HT-29 (cell line): ENCODE data around the gene TAAR8. TPM values are rescaled to one million over a fixed set of nuclear protein-coding genes. Genes with fewer than 3 reads are reported as not detected.
"Not testable (repeated sequence)": the region's sequence is repeated elsewhere in the genome, so short reads cannot be mapped to it uniquely, and the experiment has no call there.

Experiments used
- DNase-seq: peaks from one replicate; pipeline ENCODE4 v3.0.0-alpha.2; 2015; ENCODE audit warnings: low spot score
- small RNA-seq: library from RNA; depleted of rRNA; stranded (forward); fragments of <200 nt; gene quantifications from one replicate; pipeline ENCODE3, GENCODE V24; 2014
- total RNA-seq: library from RNA; depleted of rRNA; stranded (reverse); fragments of >200 nt; shearing (Covaris generic); gene quantifications from 2 replicates; pipeline ENCODE4 v1.2.3, GENCODE V29; 2014; rRNA removed

Gene TAAR8
- total RNA-seq, 1 experiment from 2014 or later = not detected

GRCh38 chr6:132544826-132545225 lies 7.6 kb upstream of the TAAR8 start:
- DNase-seq = no peak

GRCh38 chr6:132548746-132549463 lies 3.6 kb upstream of the TAAR8 start:
- no peak for DNase-seq

- no peak for DNase-seq
Measured at GRCh38 chr6:132551214-132551613, 1.3 kb upstream of the TAAR8 start.

GRCh38 chr6:132560087-132560486 lies 7.6 kb downstream of the TAAR8 start:
- not testable (repeated sequence) for DNase-seq

- DNase-seq = no peak
Measured at GRCh38 chr6:132566404-132566803, 13.9 kb downstream of the TAAR8 start.

GRCh38 chr6:132567566-132567965 lies 15.1 kb downstream of the TAAR8 start:
- no peak for DNase-seq

GRCh38 chr6:132568611-132569010 lies 16.1 kb downstream of the TAAR8 start:
- DNase-seq = no peak

- DNase-seq = no peak
Measured at GRCh38 chr6:132569170-132569569, 16.7 kb downstream of the TAAR8 start.

GRCh38 chr6:132570221-132570777 lies 17.8 kb downstream of the TAAR8 start, which contains the start of gene TAAR6:
TAAR6 (plus strand) TSS chr6:132570322; CDS start chr6:132570322, 0 bp downstream.
- DNase-seq = no peak

- DNase-seq = no peak
Measured at GRCh38 chr6:132571774-132572173, 19.3 kb downstream of the TAAR8 start.

- no peak for DNase-seq
Measured at GRCh38 chr6:132584698-132585097, 32.2 kb downstream of the TAAR8 start.

GRCh38 chr6:132587424-132587823 lies 35.0 kb downstream of the TAAR8 start:
- no peak for DNase-seq

- DNase-seq = no peak
Measured at GRCh38 chr6:132589454-132589853, 37.0 kb downstream of the TAAR8 start, which contains the start of gene TAAR5. TAAR5 (minus strand) TSS chr6:132589741; CDS start chr6:132589686, 55 bp downstream.

GRCh38 chr6:132590362-132590761 lies 37.9 kb downstream of the TAAR8 start:
- DNase-seq = no peak

- DNase-seq = no peak
Measured at GRCh38 chr6:132592855-132593254, 40.4 kb downstream of the TAAR8 start.

- DNase-seq = no peak
Measured at GRCh38 chr6:132596201-132596600, 43.7 kb downstream of the TAAR8 start.

GRCh38 chr6:132598473-132598872 lies 46.0 kb downstream of the TAAR8 start:
- DNase-seq = peak; percentile 57

- not testable (repeated sequence) for DNase-seq
Measured at GRCh38 chr6:132600900-132601299, 48.4 kb downstream of the TAAR8 start.

Small RNA genes lying within 50 kb of the gene (small RNA-seq; reads per million reads assigned to genes)
- gene TAAR7P = not detected

Other genes starting within 250 kb of the TAAR8 start
- gene MOXD1, start 151.2 kb upstream of the TAAR8 start, total RNA-seq = not detected in 2 replicates
- 16.1 and 20.9 TPM in 2 replicates for gene STX7, start 39.6 kb upstream of the TAAR8 start, total RNA-seq
- gene TAAR9, start 14.4 kb upstream of the TAAR8 start, total RNA-seq = not detected in 2 replicates
- not detected in 2 replicates for gene TAAR6, start 17.6 kb downstream of the TAAR8 start, total RNA-seq
- gene TAAR5, start 37.1 kb downstream of the TAAR8 start, total RNA-seq = not detected in 2 replicates
- not detected in 2 replicates for gene TAAR2, start 71.6 kb downstream of the TAAR8 start, total RNA-seq
- gene TAAR1, start 106.5 kb downstream of the TAAR8 start, total RNA-seq = not detected in 2 replicates
- 3.1 and 3.6 TPM in 2 replicates for gene VNN1, start 161.4 kb downstream of the TAAR8 start, total RNA-seq
- not detected in 2 replicates for gene VNN2, start 205.2 kb downstream of the TAAR8 start, total RNA-seq
- 10.2 and 10.7 TPM in 2 replicates for gene SLC18B1, start 246.0 kb downstream of the TAAR8 start, total RNA-seq